Mononuclear cell (primary cell): ENCODE data around the gene LRRC8D. TPM values are rescaled to one million over a fixed set of nuclear protein-coding genes. Genes with fewer than 3 reads are reported as not detected.

Experiments used
- H3K27me3 ChIP-seq: 2 replicates; pipeline ENCODE4 v1.6.0; 2011; ENCODE audit warnings: low read length, control low read depth; ENCODE audit not compliant: insufficient read depth
- H3K4me1 ChIP-seq: 2 replicates; pipeline ENCODE4 v1.5.1; 2011; ENCODE audit warnings: mild to moderate bottlenecking, low read length, control low read depth; ENCODE audit not compliant: insufficient read depth
- H3K4me3 ChIP-seq: 2 replicates; pipeline ENCODE4 v1.5.1; 2011; ENCODE audit warnings: mild to moderate bottlenecking, low read length, moderate library complexity
- H3K9me3 ChIP-seq: 2 replicates; pipeline ENCODE4 v1.5.1; 2011; ENCODE audit warnings: low read depth, mild to moderate bottlenecking, control low read depth, low read length
- total RNA-seq: library from RNA; depleted of rRNA; stranded (reverse); fragments of >200 nt; gene quantifications from one replicate; pipeline ENCODE4 v1.2.3, GENCODE V29; 2012

LRRC8D gene
- total RNA-seq, 1 donor: 19.6 TPM

GRCh38 chr1:89946532-89946931 is 125.7 kb downstream of the LRRC8D start:
- Histone ChIP-seq H3K4me1 (peaks cover 24% of the 10 kb centered on the region), H3K27me3 (no peaks in the 10 kb centered on the region), H3K9me3 (no peaks in the 10 kb centered on the region), H3K4me3 (no peak overlapping the region)

GRCh38 chr1:89948722-89949345 is 128.0 kb downstream of the LRRC8D start:
- H3K4me3 ChIP-seq: no peak overlapping the region
- H3K4me1 ChIP-seq: peaks cover 12% of the 10 kb centered on the region
- no peaks in the 10 kb centered on the region for H3K9me3 ChIP-seq
- H3K27me3 ChIP-seq: no peaks in the 10 kb centered on the region

- no peaks in the 10 kb centered on the region for H3K27me3 ChIP-seq
- no peak overlapping the region for H3K4me3 ChIP-seq
- H3K4me1 ChIP-seq: peaks cover 9% of the 10 kb centered on the region
- no peaks in the 10 kb centered on the region for H3K9me3 ChIP-seq
These were observed 129.3 kb downstream of the LRRC8D start for GRCh38 chr1:89949991-89950624.

- Histone ChIP-seq H3K27me3 (no peaks in the 10 kb centered on the region), H3K9me3 (no peaks in the 10 kb centered on the region), H3K4me3 (no peak overlapping the region), H3K4me1 (peaks cover 9% of the 10 kb centered on the region)
These were observed 129.9 kb downstream of the LRRC8D start for GRCh38 chr1:89950703-89951102.

GRCh38 chr1:89951766-89952604 is 131.2 kb downstream of the LRRC8D start:
- H3K4me3 ChIP-seq: no peak overlapping the region
- peaks cover 13% of the 10 kb centered on the region for H3K4me1 ChIP-seq
- no peaks in the 10 kb centered on the region for H3K27me3 ChIP-seq
- no peaks in the 10 kb centered on the region for H3K9me3 ChIP-seq

- Histone ChIP-seq H3K27me3 (no peaks in the 10 kb centered on the region), H3K4me1 (peaks cover 15% of the 10 kb centered on the region), H3K4me3 (no peak overlapping the region), H3K9me3 (no peaks in the 10 kb centered on the region)
These were observed 131.8 kb downstream of the LRRC8D start for GRCh38 chr1:89952605-89953130.

GRCh38 chr1:89953131-89953626 is 132.3 kb downstream of the LRRC8D start:
- H3K27me3 ChIP-seq: no peaks in the 10 kb centered on the region
- peaks cover 15% of the 10 kb centered on the region for H3K4me1 ChIP-seq
- no peaks in the 10 kb centered on the region for H3K9me3 ChIP-seq
- H3K4me3 ChIP-seq: no peak overlapping the region

GRCh38 chr1:89953929-89954328 is 133.1 kb downstream of the LRRC8D start:
- peaks cover 15% of the 10 kb centered on the region for H3K4me1 ChIP-seq
- H3K9me3 ChIP-seq: no peaks in the 10 kb centered on the region
- H3K4me3 ChIP-seq: no peak overlapping the region
- no peaks in the 10 kb centered on the region for H3K27me3 ChIP-seq

GRCh38 chr1:89954401-89954800 is 133.6 kb downstream of the LRRC8D start:
- H3K9me3 ChIP-seq: no peaks in the 10 kb centered on the region
- no peaks in the 10 kb centered on the region for H3K27me3 ChIP-seq
- no peak overlapping the region for H3K4me3 ChIP-seq
- H3K4me1 ChIP-seq: peaks cover 15% of the 10 kb centered on the region

- Histone ChIP-seq H3K4me1 (peaks cover 15% of the 10 kb centered on the region), H3K27me3 (no peaks in the 10 kb centered on the region), H3K4me3 (no peak overlapping the region), H3K9me3 (no peaks in the 10 kb centered on the region)
These were observed 134.7 kb downstream of the LRRC8D start for GRCh38 chr1:89955311-89956205.

GRCh38 chr1:89957107-89957506 is 136.3 kb downstream of the LRRC8D start:
- Histone ChIP-seq H3K4me1 (peaks cover 15% of the 10 kb centered on the region), H3K9me3 (no peaks in the 10 kb centered on the region), H3K4me3 (no peak overlapping the region), H3K27me3 (no peaks in the 10 kb centered on the region)

GRCh38 chr1:89958851-89959654 is 138.2 kb downstream of the LRRC8D start:
- H3K4me1 ChIP-seq: peaks cover 6% of the 10 kb centered on the region
- no peak overlapping the region for H3K4me3 ChIP-seq
- no peaks in the 10 kb centered on the region for H3K9me3 ChIP-seq

GRCh38 chr1:89959719-89960118 is 138.9 kb downstream of the LRRC8D start:
- no peak overlapping the region for H3K4me3 ChIP-seq
- H3K9me3 ChIP-seq: no peaks in the 10 kb centered on the region
- H3K27me3 ChIP-seq: no peaks in the 10 kb centered on the region
- peaks cover 6% of the 10 kb centered on the region for H3K4me1 ChIP-seq

More at GRCh38 chr1:89958851-89959654, 138.2 kb downstream of the LRRC8D start:
- no peaks in the 10 kb centered on the region for H3K27me3 ChIP-seq
